Measurements from ENCODE around the gene KRT33A.

Gene KRT33A

DNA sequence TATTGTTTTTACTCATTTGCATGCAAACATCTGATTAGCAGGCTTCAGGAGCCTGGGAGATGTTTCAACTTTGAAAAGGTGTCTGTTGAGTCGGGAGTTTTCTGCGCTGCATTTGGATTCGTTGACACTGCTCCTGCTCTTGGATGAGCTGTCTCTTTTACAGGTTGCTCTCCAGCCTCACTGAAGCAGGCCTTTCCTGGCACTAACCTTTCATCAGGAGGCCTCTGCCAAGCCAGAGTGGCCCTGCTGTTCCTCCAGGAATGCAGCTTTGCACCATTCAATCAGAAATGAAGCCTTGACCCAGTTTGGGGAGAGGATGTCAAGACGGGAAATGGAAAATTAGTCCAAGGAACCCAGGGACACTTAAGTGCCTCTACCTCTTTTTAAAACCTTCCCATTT, 47.6 kb downstream of the KRT33A start:
- DNase-seq = no peak

DNA sequence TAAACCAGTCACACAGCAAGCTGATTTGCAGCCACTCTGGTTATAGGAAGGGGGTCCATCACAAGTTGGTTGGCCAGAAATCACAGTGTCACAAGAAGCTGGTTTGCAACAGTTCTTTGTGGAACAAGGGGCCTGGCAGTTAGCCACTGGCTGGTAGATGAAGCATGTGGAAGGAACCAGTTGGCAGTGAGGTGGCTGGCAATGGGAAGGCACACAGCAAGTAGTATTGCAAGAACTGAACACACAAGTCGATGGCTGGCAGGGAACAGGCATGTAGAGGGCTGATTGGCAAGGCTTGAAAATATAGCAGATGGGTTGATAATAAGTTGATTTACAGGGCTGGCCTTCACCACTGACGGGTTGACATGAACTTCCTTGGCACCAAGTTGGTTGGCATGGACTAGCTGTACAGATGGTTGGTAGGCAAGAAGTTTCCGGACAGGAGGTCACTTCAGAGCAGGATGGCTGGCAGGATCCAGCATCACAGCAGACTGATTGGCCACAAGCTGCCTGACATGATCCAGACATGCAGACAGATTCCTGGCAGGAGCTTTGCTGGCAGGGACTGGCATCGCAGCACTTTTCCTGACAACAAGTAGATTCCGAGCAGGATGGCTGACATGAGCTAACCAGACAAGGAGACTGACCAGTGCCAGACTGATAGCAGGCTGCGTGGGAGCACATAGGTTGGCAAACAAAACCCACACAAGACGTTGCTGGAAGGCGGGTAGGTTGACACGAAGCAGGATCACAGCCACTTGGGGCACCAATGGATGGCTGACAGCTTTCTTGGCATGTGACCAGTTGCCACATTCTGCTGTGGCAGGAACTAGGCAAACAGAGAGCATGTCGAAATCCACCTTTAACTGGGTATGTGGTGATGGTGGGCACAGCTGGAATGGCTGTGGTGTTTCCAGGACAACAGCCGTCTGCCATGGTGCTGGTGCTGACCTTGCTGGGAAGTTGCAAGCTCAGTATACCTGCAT, 48.4 kb downstream of the KRT33A start, which contains the start of gene KRTAP29-1:
Gene KRTAP29-1, minus strand, starts transcription at position 936 of the 986 bp plus-strand sequence. Its CDS starts 0 bp downstream, at position 936.
- DNase-seq = no peak

DNA sequence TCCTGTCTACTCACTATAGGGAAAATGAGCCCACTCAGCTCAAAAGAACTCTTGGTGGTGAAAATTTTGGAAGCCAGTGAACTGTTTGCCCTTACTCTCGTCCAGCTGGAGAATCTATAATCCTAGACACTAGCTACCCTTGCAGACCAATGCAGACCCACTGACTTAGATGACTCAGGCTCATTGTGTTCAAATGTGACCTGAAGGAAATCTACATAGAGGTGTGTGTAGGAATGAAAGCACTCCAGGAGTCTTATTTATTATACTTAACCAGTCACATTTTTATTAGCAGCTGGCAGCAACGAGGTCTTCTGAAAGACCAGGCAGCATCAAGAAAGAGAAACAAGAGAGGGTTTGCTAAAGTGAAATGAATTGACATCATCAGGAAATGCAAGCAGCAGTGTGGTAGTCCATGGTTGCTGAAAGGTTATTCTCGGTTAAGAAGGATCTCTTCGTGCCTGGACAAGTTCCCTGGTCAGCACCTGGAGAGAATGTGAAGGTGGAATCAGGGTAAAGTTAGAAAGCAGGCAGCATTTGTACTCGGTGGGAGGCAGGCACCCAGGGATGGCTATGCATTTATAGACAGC, 49.3 kb downstream of the KRT33A start:
- DNase-seq = no peak

DNA sequence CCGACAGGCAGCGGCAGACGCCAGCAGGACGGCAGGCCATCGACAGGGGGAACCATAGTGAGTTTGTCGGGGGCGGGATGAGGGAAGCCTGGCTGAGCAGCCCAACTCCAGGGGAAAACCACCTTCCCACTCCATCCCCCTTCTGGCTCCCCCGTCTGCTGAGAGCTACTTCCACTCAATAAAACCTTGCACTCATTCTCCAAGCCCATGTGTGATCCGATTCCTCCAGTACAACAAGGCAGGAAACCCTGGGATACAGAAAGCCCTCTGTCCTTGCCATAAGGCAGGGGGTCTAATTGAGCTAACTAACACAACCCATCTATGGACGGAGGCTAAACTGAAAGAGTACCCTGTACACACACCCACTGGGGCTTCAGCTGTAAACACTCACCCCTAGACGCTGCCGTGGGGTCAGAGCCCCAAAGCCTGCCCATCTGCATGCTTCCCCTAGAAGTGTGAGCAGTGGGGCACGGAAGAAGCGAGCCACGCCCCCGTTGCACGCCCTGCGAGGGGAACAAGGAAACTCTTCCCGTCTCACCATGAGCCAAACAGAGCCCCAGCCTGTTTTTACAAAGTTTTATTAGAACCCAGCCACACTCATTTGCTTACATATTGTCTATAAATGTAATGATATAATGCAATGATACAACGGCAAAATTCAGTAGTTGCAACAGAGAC, 52.0 kb downstream of the KRT33A start:
- no peak for DNase-seq

GRCh38 chr17:41296846-41297245, 53.8 kb downstream of the KRT33A start:
- DNase-seq = no peak

Data from nucleus accumbens (tissue), 56 donors.